H1 (cell line): ENCODE measurements around the gene GPR180. TPM values are rescaled to one million over a fixed set of nuclear protein-coding genes. Genes with fewer than 3 reads are reported as not detected.

ENCODE experiments used
- CHD7 ChIP-seq: fragments of 300-600 bp; sonication (generic); IDR thresholded peaks from 2 replicates; pipeline ENCODE4 v1.7.1; 2012; ENCODE audit warnings: low read length, moderate library complexity, mild to moderate bottlenecking, inconsistent platforms; ENCODE audit not compliant: insufficient replicate concordance
- KDM4A ChIP-seq: IDR thresholded peaks from one replicate; pipeline ENCODE4 v1.7.1; 2012; ENCODE audit warnings: low read depth, mild to moderate bottlenecking, moderate library complexity, low read length, inconsistent platforms; ENCODE audit not compliant: severe bottlenecking
- POLR2A ChIP-seq, 2 experiments: IDR thresholded peaks; 1 replicate in 1 of 2; 2 replicates in 1 of 2; pipeline ENCODE4 v1.6.1; 2011; ENCODE audit warnings: low read depth in 2 of 2, low read length in 2 of 2, mild to moderate bottlenecking in 2 of 2; ENCODE audit errors: control extremely low read depth in 1 of 2
- POLR2AphosphoS5 ChIP-seq: IDR thresholded peaks from 2 replicates; pipeline ENCODE4 v1.6.1; 2011; ENCODE audit warnings: low read depth, low read length
- TAF1 ChIP-seq: IDR thresholded peaks from 2 replicates; pipeline ENCODE4 v1.6.1; 2011; ENCODE audit warnings: mild to moderate bottlenecking, low read depth, low read length
- polyA plus RNA-seq, 7 experiments: library from polyadenylated mRNA; depleted of rRNA in 3 of 7; stranded (reverse) in 5 of 7; unstranded in 2 of 7; fragments of >200 nt in 5 of 7; fragments of 200-250 nt in 2 of 7; gene quantifications; 1 replicate in 5 of 7; 2 replicates in 1 of 7; 4 replicates in 1 of 7; pipeline versions ENCODE4 v1.2.1 to v1.2.3, GENCODE V29; 2011 to 2013; ENCODE audit warnings: missing spikeins in 2 of 7, mixed read lengths in 2 of 7
- total RNA-seq: library from RNA; stranded (reverse); fragmentation: NEBNext Ultra II Directional; extraction: Animal tissue kit (Norgen Biotek cat#: 25700); gene quantifications from 2 replicates; pipeline ENCODE4 v1.2.1, GENCODE V29; 2021

The GPR180 gene
- total and polyA plus RNA-seq, 2 of the 8 experiments (the other 6 are each of a cell fraction or from before 2014, with no cell fraction given), result 1.8 to 4.8 TPM

GRCh38 chr13:94622344-94622743 is 20.7 kb downstream of the GPR180 start (continued):
- TF ChIP-seq POLR2AphosphoS5, result no peak
- no peak for TF ChIP-seq POLR2A (IDR thresholded peaks at IDR 0.05; ENCODE audit: control extremely low read depth in 1 of 2, low read depth in 2 of 2, low read length in 2 of 2)
- TF ChIP-seq KDM4A, result no peak
- no peak for TF ChIP-seq TAF1
- no peak for TF ChIP-seq CHD7
